ENCODE results near the gene RIN1. TPM values are rescaled to one million over a fixed set of nuclear protein-coding genes. Genes with fewer than 3 reads are reported as not detected.

RIN1 gene
- total and polyA plus RNA-seq, 2 of the 13 experiments (the other 11 are each of a cell fraction or from before 2014, with no cell fraction given) = 2.4 to 4.1 TPM

DNA sequence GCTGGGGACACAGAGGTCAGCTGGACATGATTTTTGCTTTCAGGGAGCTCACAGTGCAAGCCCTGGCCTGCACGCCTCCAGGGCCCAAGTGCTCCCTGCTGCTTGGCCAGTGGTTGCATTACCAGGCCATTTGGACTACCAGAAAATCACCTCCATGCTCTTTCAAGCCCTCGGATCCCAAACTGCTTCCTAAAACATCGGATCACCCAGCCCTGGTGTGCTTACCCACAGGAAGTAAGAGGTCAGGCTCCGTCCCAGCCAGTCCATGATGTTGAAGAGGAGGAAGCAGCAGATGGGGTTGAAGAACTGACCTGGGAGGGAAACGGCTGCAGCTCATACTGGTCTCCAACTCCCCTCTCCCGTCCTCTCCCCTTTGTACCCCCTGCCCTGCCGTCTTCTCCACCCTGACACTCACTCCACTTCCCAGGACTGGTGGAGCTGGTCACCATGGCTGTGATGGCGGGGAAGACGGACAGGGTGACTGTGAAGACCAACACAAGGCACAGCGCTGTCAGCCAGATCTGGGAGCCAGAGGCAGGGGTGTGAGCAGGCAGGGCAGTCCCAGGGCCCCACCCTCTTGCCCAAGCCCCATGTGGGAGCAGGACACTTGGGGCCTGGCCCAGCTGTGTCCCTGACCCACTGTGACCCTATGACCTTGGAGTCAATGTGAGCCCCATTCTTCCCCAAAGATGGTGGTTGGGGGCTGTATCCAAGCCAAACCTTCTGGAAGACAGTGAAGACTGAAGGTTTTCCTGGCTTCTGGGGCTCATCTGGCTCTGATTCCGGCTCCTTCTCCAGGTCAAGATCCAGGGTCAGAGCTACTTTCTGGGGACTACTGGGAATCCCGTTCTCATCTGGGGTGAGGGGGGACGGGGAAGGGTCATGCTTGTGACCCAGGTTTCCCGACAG lies 29.7 kb upstream of the RIN1 start:
- DNase-seq (ENCODE audit: low spot score) (no peak), ATAC-seq (peak; percentile 5), FAIRE-seq (no peak)
- TSS peak; percentile 24 for BruUV-seq (replicated peaks)
- Histone ChIP-seq H3K27ac (ENCODE audit: extremely low read length, insufficient read depth, low read length) (no peak overlapping the region), H3K4me3 (replicated peaks in 1 of 3; ENCODE audit: insufficient read depth in 1 of 3, low read depth in 2 of 3, low read length in 3 of 3) (no peak overlapping the region), H3K36me3 (replicated peaks in 1 of 2; ENCODE audit: control insufficient read depth in 1 of 2, insufficient read depth in 2 of 2, low read length in 2 of 2) (peaks cover 1 to 15% of the 10 kb centered on the region in 2 experiments; a peak in 1 of 5 replicates), H3K4me1 (ENCODE audit: insufficient read depth, low read length) (peaks cover 36% of the 10 kb centered on the region), H3K9me3 (ENCODE audit: low read length) (no peaks in the 10 kb centered on the region), H3K9ac (ENCODE audit: insufficient read depth, low read depth, low read length) (no peak overlapping the region), H2AFZ (ENCODE audit: low read length) (no peak overlapping the region), H3K4me2 (ENCODE audit: low read depth, low read length) (no peak overlapping the region), H4K20me1 (ENCODE audit: insufficient read depth, low read length) (no peaks in the 10 kb centered on the region; the same call in 1 of the 2 replicates), H3K79me2 (ENCODE audit: insufficient read depth, low read length) (no peaks in the 10 kb centered on the region), H3K27me3 (ENCODE audit: control insufficient read depth in 1 of 2, insufficient read depth in 2 of 2, low read length in 2 of 2) (no peaks in the 10 kb centered on the region)
- WGBS (ENCODE audit: low lambda C conversion rate) = 58% methylated on average over 9 of the region's 14 CpGs
- ChIA-PET POLR2A (interaction anchor here (0.8 to 2.5 kb wide), 5 partner anchors 15 to 73 kb away, joined by 3 to 7 read pairs (median 5); partner anchors contain the start of genes B4GAT1 and MRPL11), CTCF (ENCODE audit: low intra/inter-chr PET ratio, low total read pairs) (no interaction called here)
- in situ Hi-C loops (cut with HindIII; ENCODE audit: extremely low pct_ligation_motif_present, low pct_unique_long_range_greater_than_20kb) = no loop called here
- intact Hi-C loops (cut with micrococcal nuclease; ENCODE audit: unreplicated experiment) = no loop called here
- peak; percentile 30; the same call in 1 of the 2 replicates for TF ChIP-seq SALL1 (CRISPR knock-in tag; IDR thresholded peaks at IDR 0.05)
- TF ChIP-seq ZNF607 (CRISPR knock-in tag; IDR thresholded peaks at IDR 0.05; ENCODE audit: borderline replicate concordance) = no peak
- TF ChIP-seq, protein P1, sequence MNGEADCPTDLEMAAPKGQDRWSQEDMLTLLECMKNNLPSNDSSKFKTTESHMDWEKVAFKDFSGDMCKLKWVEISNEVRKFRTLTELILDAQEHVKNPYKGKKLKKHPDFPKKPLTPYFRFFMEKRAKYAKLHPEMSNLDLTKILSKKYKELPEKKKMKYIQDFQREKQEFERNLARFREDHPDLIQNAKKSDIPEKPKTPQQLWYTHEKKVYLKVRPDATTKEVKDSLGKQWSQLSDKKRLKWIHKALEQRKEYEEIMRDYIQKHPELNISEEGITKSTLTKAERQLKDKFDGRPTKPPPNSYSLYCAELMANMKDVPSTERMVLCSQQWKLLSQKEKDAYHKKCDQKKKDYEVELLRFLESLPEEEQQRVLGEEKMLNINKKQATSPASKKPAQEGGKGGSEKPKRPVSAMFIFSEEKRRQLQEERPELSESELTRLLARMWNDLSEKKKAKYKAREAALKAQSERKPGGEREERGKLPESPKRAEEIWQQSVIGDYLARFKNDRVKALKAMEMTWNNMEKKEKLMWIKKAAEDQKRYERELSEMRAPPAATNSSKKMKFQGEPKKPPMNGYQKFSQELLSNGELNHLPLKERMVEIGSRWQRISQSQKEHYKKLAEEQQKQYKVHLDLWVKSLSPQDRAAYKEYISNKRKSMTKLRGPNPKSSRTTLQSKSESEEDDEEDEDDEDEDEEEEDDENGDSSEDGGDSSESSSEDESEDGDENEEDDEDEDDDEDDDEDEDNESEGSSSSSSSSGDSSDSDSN (CRISPR knock-in tag; IDR thresholded peaks at IDR 0.05) = 0 out of 2 replicates have a peak, but pooled peaks have one; percentile 23
- TF ChIP-seq, protein P2, sequence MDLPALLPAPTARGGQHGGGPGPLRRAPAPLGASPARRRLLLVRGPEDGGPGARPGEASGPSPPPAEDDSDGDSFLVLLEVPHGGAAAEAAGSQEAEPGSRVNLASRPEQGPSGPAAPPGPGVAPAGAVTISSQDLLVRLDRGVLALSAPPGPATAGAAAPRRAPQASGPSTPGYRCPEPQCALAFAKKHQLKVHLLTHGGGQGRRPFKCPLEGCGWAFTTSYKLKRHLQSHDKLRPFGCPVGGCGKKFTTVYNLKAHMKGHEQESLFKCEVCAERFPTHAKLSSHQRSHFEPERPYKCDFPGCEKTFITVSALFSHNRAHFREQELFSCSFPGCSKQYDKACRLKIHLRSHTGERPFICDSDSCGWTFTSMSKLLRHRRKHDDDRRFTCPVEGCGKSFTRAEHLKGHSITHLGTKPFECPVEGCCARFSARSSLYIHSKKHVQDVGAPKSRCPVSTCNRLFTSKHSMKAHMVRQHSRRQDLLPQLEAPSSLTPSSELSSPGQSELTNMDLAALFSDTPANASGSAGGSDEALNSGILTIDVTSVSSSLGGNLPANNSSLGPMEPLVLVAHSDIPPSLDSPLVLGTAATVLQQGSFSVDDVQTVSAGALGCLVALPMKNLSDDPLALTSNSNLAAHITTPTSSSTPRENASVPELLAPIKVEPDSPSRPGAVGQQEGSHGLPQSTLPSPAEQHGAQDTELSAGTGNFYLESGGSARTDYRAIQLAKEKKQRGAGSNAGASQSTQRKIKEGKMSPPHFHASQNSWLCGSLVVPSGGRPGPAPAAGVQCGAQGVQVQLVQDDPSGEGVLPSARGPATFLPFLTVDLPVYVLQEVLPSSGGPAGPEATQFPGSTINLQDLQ (CRISPR knock-in tag; IDR thresholded peaks at IDR 0.05) = 0 out of 2 replicates have a peak, but pooled peaks have one; percentile 44
- no peak for TF ChIP-seq ZNF614 (CRISPR knock-in tag; IDR thresholded peaks at IDR 0.05; ENCODE audit: borderline replicate concordance)
- no peak for TF ChIP-seq IRF2 (CRISPR knock-in tag; IDR thresholded peaks at IDR 0.05)
- TF ChIP-seq, protein P3, sequence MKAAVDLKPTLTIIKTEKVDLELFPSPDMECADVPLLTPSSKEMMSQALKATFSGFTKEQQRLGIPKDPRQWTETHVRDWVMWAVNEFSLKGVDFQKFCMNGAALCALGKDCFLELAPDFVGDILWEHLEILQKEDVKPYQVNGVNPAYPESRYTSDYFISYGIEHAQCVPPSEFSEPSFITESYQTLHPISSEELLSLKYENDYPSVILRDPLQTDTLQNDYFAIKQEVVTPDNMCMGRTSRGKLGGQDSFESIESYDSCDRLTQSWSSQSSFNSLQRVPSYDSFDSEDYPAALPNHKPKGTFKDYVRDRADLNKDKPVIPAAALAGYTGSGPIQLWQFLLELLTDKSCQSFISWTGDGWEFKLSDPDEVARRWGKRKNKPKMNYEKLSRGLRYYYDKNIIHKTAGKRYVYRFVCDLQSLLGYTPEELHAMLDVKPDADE (CRISPR knock-in tag; IDR thresholded peaks at IDR 0.05) = no peak
- TF ChIP-seq AGO2 (optimal IDR thresholded peaks at IDR 0.05; ENCODE audit: low read depth, low read length) = peak; percentile 88
- TF ChIP-seq NR2C2 (CRISPR knock-in tag; IDR thresholded peaks at IDR 0.05; ENCODE audit: borderline replicate concordance) = peak; percentile 31; the same call in 1 of the 2 replicates
- peak; percentile 23 for TF ChIP-seq RBM22 (optimal IDR thresholded peaks at IDR 0.05; ENCODE audit: low read length)
- TF ChIP-seq AGO1 (IDR thresholded peaks at IDR 0.05; ENCODE audit: low read depth, low read length, poor library complexity, severe bottlenecking) = peak; percentile 81
- TF ChIP-seq TBX2 (CRISPR knock-in tag; IDR thresholded peaks at IDR 0.05; ENCODE audit: borderline replicate concordance) = 0 out of 2 replicates have a peak, but pooled peaks have one; percentile 19
- TF ChIP-seq ARNT2 (CRISPR knock-in tag; IDR thresholded peaks at IDR 0.05; ENCODE audit: low read depth) = 0 out of 2 replicates have a peak, but pooled peaks have one; percentile 25
- TF ChIP-seq RNF2 (conservative IDR thresholded peaks at IDR 0.05; ENCODE audit: low read depth) = no peak
- TF ChIP-seq ZNF296 (CRISPR knock-in tag; conservative IDR thresholded peaks at IDR 0.05) = 0 out of 2 replicates have a peak, but pooled peaks have one; percentile 25
- TF ChIP-seq ATF1 (CRISPR knock-in tag; IDR thresholded peaks at IDR 0.05) = 0 out of 2 replicates have a peak, but pooled peaks have one; percentile 13
- peak; percentile 63; the same call in 1 of the 2 replicates for TF ChIP-seq ZNF326 (CRISPR knock-in tag; IDR thresholded peaks at IDR 0.05; ENCODE audit: borderline replicate concordance)

Measured in HepG2 (cell line).